ENCODE data around the gene TMOD2.

DNA sequence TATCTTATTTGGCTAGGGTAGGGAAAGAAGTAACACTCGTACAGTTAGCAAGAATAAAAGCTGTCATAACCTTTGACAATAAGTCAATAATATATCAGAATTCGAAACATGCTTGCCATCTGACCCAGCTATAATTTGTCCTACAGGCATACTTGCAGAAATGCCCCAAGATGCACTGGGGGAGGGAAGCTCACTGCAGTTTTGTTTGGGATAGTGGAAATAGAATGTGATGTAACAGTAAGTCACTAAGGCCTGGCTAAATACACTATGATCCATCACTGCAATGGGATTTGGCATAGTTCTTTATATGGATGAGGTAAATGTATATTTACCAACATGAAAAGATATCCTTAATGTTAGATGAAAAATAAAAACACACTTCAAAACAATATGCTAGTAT lies 52.6 kb downstream of the TMOD2 start:
- TF ChIP-seq, protein P1, sequence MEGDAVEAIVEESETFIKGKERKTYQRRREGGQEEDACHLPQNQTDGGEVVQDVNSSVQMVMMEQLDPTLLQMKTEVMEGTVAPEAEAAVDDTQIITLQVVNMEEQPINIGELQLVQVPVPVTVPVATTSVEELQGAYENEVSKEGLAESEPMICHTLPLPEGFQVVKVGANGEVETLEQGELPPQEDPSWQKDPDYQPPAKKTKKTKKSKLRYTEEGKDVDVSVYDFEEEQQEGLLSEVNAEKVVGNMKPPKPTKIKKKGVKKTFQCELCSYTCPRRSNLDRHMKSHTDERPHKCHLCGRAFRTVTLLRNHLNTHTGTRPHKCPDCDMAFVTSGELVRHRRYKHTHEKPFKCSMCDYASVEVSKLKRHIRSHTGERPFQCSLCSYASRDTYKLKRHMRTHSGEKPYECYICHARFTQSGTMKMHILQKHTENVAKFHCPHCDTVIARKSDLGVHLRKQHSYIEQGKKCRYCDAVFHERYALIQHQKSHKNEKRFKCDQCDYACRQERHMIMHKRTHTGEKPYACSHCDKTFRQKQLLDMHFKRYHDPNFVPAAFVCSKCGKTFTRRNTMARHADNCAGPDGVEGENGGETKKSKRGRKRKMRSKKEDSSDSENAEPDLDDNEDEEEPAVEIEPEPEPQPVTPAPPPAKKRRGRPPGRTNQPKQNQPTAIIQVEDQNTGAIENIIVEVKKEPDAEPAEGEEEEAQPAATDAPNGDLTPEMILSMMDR (IDR thresholded peaks at IDR 0.05): no peak
- TF ChIP-seq POLR2AphosphoS5 (IDR thresholded peaks at IDR 0.05): no peak
- TF ChIP-seq POLR2A (IDR thresholded peaks at IDR 0.05): no peak
- no peak for TF ChIP-seq EP300 (IDR thresholded peaks at IDR 0.05; ENCODE audit: low read depth)

Measured in transverse colon (tissue), 4 donors.